Liver (tissue), 9 donors: ENCODE data around the gene RBMS3. TPM values are rescaled to one million over a fixed set of nuclear protein-coding genes. Genes with fewer than 3 reads are reported as not detected.

ENCODE experiments used
- DNase-seq: peaks from one replicate; pipeline ENCODE4 v3.0.0-alpha.2; 2017; ENCODE audit warnings: low spot score
- H3K27ac ChIP-seq, 2 donors: one replicate each; pipeline ENCODE4 v1.7.0; 2013; ENCODE audit warnings: inconsistent platforms in 2 of 2, low read length in 2 of 2, control low read depth in 1 of 2, low read depth in 1 of 2, mild to moderate bottlenecking in 1 of 2
- H3K27me3 ChIP-seq, 4 donors: one replicate each; pipeline versions ENCODE4 v1.6.1 to v1.7.0; 2013; ENCODE audit warnings: low read length in 3 of 4, inconsistent platforms in 1 of 4, mild to moderate bottlenecking in 1 of 4, moderate library complexity in 1 of 4; ENCODE audit not compliant: control insufficient read depth in 4 of 4, insufficient read depth in 4 of 4
- H3K36me3 ChIP-seq, 4 donors: one replicate each; pipeline versions ENCODE4 v1.6.1 to v1.7.0; 2013; ENCODE audit warnings: low read length in 3 of 4, mild to moderate bottlenecking in 3 of 4, low read depth in 1 of 4, moderate library complexity in 1 of 4; ENCODE audit not compliant: control insufficient read depth in 4 of 4, insufficient read depth in 3 of 4
- H3K4me1 ChIP-seq, 4 donors: one replicate each; pipeline versions ENCODE4 v1.6.1 to v1.7.0; 2013; ENCODE audit warnings: low read length in 3 of 4, mild to moderate bottlenecking in 3 of 4, moderate library complexity in 1 of 4; ENCODE audit not compliant: control insufficient read depth in 4 of 4, insufficient read depth in 4 of 4
- H3K4me3 ChIP-seq, 3 donors: one replicate each; pipeline versions ENCODE4 v1.6.1 to v1.7.0; 2013; ENCODE audit warnings: low read length in 3 of 3, control low read depth in 1 of 3, low read depth in 1 of 3, mild to moderate bottlenecking in 1 of 3
- H3K9ac ChIP-seq, 2 donors: one replicate each; pipeline ENCODE4 v1.7.0; 2013; ENCODE audit warnings: low read length in 2 of 2, mild to moderate bottlenecking in 2 of 2, moderate library complexity in 2 of 2, control low read depth in 1 of 2, low read depth in 1 of 2
- H3K9me3 ChIP-seq, 4 donors: one replicate each; pipeline versions ENCODE4 v1.6.1 to v1.7.0; 2013; ENCODE audit warnings: low read length in 3 of 4; ENCODE audit not compliant: control insufficient read depth in 4 of 4
- EGR1 ChIP-seq, 2 donors: IDR thresholded peaks; 2 replicates each; pipeline ENCODE4 v1.6.1; 2016 to 2018; ENCODE audit warnings: antibody characterized with exemption in 2 of 2, low read depth in 2 of 2
- FOXA1 ChIP-seq: IDR thresholded peaks from 2 replicates; pipeline ENCODE4 v1.6.1; 2016; ENCODE audit warnings: antibody characterized with exemption
- FOXA2 ChIP-seq: IDR thresholded peaks from 2 replicates; pipeline ENCODE4 v1.6.1; 2016; ENCODE audit warnings: antibody characterized with exemption
- HNF4A ChIP-seq, 2 donors: conservative IDR thresholded peaks; 2 replicates each; pipeline ENCODE4 v1.6.1; 2016; ENCODE audit warnings: antibody characterized with exemption in 2 of 2, mild to moderate bottlenecking in 2 of 2
- HNF4G ChIP-seq: IDR thresholded peaks from 2 replicates; pipeline ENCODE4 v1.6.1; 2016; ENCODE audit warnings: antibody characterized with exemption
- JUND ChIP-seq, 2 donors: IDR thresholded peaks; 2 replicates each; pipeline ENCODE4 v1.6.1; 2016; ENCODE audit warnings: antibody characterized with exemption in 2 of 2
- NR2F2 ChIP-seq: IDR thresholded peaks from 2 replicates; pipeline ENCODE4 v1.6.1; 2016; ENCODE audit warnings: antibody characterized with exemption
- RAD21 ChIP-seq, 2 donors: IDR thresholded peaks; 2 replicates each; pipeline ENCODE4 v1.6.1; 2016; ENCODE audit warnings: antibody characterized with exemption in 2 of 2, mild to moderate bottlenecking in 2 of 2
- RXRA ChIP-seq, 2 donors: IDR thresholded peaks; 2 replicates each; pipeline ENCODE4 v1.6.1; 2017 to 2018; ENCODE audit warnings: antibody characterized with exemption in 2 of 2, mild to moderate bottlenecking in 1 of 2
- SP1 ChIP-seq: IDR thresholded peaks from 2 replicates; pipeline ENCODE4 v1.6.1; 2018; ENCODE audit warnings: antibody characterized with exemption, mild to moderate bottlenecking
- TAF1 ChIP-seq: conservative IDR thresholded peaks from 2 replicates; pipeline ENCODE4 v1.6.1; 2016; ENCODE audit warnings: antibody characterized with exemption, mild to moderate bottlenecking
- YY1 ChIP-seq: IDR thresholded peaks from 2 replicates; pipeline ENCODE4 v1.6.1; 2016; ENCODE audit warnings: antibody characterized with exemption, mild to moderate bottlenecking
- WGBS: extraction: QIAGEN DNeasy Blood & Tissue Kit; methylation state at CpG from one replicate; pipeline ENCODE4 v1.1.7; 2013; 5-methylcytosine and 5-hydroxymethylcytosine counted together
- polyA plus RNA-seq, 2 donors: library from polyadenylated mRNA; stranded (reverse) in 1 of 2; unstranded in 1 of 2; fragments of 200-250 nt in 1 of 2; fragments of >200 nt in 1 of 2; fragmentation: Nextera tagmentation in 1 of 2; extraction: Ambion mirVana in 1 of 2; gene quantifications; one replicate each; pipeline versions ENCODE4 v1.2.1 to v1.2.3, GENCODE V29; 2013 to 2015
- total RNA-seq, 2 donors: library from RNA; depleted of rRNA; stranded (reverse); fragments of >200 nt; gene quantifications; one replicate each; pipeline ENCODE4 v1.2.3, GENCODE V29; 2014
- TF ChIP-seq, protein P1 (sequence below): IDR thresholded peaks from 2 replicates; pipeline ENCODE4 v1.6.1; 2016; ENCODE audit warnings: antibody characterized with exemption
- TF ChIP-seq, protein P2 (sequence below): fragments of 150-350 bp; IDR thresholded peaks from 2 replicates; pipeline ENCODE4 v1.5.1; 2017; ENCODE audit warnings: improper control_type of control experiment, low read depth, low read length; ENCODE audit not compliant: missing input control
- TF ChIP-seq, protein P3 (sequence below): IDR thresholded peaks from 2 replicates; pipeline ENCODE4 v1.6.1; 2016; ENCODE audit warnings: antibody characterized with exemption
- TF ChIP-seq, protein P4 (sequence below): IDR thresholded peaks from 2 replicates; pipeline ENCODE4 v1.6.1; 2016; ENCODE audit warnings: antibody characterized with exemption, mild to moderate bottlenecking
- TF ChIP-seq, protein P5 (sequence below): IDR thresholded peaks from 2 replicates; pipeline ENCODE4 v1.6.1; 2016; ENCODE audit warnings: antibody characterized with exemption
- donor health status: healthy.
- donor health status: healthy.
- donor health status: healthy.
- donor health status: healthy.
- donor health status: healthy.

Gene RBMS3
- total and polyA plus RNA-seq, 4 donors, result 1.2 to 14.9 (median 9.3) TPM

DNA sequence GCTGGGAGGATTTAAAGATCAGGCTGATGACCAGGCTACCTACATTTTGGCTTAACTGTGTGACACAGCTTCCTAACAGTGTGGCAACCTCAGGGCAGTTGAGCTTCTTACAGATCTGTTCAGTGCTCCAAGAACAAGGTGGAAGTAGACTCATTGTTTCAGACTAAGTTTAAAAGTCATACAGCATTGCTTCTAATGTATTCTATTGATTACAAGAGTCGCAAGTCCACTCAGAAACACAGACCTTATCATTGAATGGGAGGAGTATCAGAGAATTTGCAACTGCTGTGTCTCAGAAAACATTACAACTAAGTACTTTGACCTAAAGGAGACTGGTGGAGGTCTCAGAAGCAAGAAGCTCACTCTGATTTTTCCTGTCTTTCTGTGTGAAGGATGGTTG, 746.0 kb downstream of the RBMS3 start:
- 90% methylated on average over 1 of the region's 1 CpG for WGBS
- DNase-seq, result no peak
- no peak overlapping the region for H3K9ac ChIP-seq
- H3K27me3 ChIP-seq, result no peaks in the 10 kb centered on the region
- TF ChIP-seq NR2F2, result no peak
- no peak for TF ChIP-seq FOXA1
- no peak for TF ChIP-seq RAD21 (IDR thresholded peaks at IDR 0.05)
- TF ChIP-seq, protein P1, sequence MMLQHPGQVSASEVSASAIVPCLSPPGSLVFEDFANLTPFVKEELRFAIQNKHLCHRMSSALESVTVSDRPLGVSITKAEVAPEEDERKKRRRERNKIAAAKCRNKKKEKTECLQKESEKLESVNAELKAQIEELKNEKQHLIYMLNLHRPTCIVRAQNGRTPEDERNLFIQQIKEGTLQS, result no peak
- no peak for TF ChIP-seq EGR1 (IDR thresholded peaks at IDR 0.05; ENCODE audit: low read depth in 2 of 2)
- no peak for TF ChIP-seq HNF4A (conservative IDR thresholded peaks at IDR 0.05)
- TF ChIP-seq HNF4G, result no peak
- H3K9me3 ChIP-seq, result no peaks in the 10 kb centered on the region
- H3K27ac ChIP-seq, result no peak overlapping the region
- H3K4me3 ChIP-seq, result no peak overlapping the region
- no peaks in the 10 kb centered on the region for H3K36me3 ChIP-seq
- H3K4me1 ChIP-seq, result no peaks in the 10 kb centered on the region

DNA sequence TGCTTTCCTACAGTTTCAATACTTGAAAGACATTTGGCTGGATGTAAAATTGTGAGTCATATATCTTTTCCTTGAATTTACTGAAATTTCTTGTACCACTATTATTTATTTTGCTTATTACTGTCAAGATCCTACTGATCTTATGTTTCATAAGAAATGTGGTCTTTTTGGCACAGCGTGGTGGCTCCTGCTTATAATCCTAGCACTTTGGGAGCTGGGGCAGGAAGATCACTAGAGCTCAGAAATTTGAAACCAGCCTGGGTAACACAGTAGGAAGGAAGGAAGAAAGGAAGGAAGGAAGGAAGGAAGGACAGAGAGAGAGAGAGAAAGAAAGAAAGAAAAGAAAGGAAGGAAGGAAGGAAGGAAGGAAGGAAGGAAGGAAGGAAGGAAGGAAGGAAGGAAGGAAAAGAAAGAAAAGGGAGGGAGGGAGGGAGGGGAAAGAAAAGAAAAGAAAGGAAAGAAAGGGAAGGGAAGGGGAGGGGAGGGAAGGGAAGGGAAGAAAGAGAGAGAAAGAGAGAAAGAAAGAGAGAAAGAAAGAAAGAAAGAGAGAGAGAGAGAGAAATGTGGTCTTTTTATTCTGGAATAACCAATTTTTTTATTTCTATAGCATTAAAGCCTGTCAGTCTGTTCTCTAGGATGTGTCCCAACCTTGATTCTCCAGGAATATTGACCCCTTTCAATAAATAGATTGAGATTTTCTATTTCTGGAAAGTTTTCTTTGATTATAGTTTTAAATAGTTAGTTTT, 753.5 kb downstream of the RBMS3 start:
- WGBS, result 83% methylated on average over 1 of the region's 1 CpG

DNA sequence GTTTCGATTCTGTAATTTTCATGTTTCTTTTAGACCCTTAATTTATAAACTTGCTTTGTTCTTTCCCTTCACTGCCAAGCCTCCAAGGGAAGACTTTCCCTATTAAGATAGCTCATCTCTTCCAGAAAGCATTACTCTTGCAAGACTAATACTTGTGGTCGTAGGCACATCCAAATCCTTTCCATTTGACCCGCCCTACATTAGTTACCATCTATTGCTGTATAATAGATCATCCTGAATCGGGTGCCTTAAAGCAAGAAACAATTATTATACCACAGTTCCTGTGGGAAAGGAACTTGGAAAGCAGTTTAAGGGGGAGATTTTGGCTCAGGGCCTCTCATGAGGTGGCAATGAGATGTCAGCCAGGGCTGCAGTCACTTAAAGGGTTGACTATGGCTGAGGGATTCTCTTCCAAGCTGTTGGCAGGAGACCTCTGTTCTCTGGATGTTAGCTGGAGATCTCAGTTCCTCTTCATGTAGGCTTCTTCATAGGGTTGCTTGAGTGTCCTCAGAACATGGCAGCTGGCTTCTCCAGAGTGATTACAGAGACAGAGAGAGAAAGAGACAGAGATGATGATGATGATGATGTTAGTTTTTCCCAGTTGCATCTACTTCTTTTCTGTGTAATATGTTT, 755.2 kb downstream of the RBMS3 start:
- TF ChIP-seq FOXA2 (no peak), HNF4G (no peak), RAD21 (IDR thresholded peaks at IDR 0.05) (no peak), JUND (IDR thresholded peaks at IDR 0.05) (no peak), FOXA1 (no peak), YY1 (no peak), TAF1 (no peak), SP1 (no peak), RXRA (IDR thresholded peaks at IDR 0.05) (no peak), EGR1 (IDR thresholded peaks at IDR 0.05; ENCODE audit: low read depth in 2 of 2) (no peak), NR2F2 (no peak), HNF4A (conservative IDR thresholded peaks at IDR 0.05) (no peak)
- TF ChIP-seq, protein P2, sequence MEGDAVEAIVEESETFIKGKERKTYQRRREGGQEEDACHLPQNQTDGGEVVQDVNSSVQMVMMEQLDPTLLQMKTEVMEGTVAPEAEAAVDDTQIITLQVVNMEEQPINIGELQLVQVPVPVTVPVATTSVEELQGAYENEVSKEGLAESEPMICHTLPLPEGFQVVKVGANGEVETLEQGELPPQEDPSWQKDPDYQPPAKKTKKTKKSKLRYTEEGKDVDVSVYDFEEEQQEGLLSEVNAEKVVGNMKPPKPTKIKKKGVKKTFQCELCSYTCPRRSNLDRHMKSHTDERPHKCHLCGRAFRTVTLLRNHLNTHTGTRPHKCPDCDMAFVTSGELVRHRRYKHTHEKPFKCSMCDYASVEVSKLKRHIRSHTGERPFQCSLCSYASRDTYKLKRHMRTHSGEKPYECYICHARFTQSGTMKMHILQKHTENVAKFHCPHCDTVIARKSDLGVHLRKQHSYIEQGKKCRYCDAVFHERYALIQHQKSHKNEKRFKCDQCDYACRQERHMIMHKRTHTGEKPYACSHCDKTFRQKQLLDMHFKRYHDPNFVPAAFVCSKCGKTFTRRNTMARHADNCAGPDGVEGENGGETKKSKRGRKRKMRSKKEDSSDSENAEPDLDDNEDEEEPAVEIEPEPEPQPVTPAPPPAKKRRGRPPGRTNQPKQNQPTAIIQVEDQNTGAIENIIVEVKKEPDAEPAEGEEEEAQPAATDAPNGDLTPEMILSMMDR, result no peak
- TF ChIP-seq, protein P3, sequence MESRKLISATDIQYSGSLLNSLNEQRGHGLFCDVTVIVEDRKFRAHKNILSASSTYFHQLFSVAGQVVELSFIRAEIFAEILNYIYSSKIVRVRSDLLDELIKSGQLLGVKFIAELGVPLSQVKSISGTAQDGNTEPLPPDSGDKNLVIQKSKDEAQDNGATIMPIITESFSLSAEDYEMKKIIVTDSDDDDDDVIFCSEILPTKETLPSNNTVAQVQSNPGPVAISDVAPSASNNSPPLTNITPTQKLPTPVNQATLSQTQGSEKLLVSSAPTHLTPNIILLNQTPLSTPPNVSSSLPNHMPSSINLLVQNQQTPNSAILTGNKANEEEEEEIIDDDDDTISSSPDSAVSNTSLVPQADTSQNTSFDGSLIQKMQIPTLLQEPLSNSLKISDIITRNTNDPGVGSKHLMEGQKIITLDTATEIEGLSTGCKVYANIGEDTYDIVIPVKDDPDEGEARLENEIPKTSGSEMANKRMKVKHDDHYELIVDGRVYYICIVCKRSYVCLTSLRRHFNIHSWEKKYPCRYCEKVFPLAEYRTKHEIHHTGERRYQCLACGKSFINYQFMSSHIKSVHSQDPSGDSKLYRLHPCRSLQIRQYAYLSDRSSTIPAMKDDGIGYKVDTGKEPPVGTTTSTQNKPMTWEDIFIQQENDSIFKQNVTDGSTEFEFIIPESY, result no peak
- TF ChIP-seq, protein P4, sequence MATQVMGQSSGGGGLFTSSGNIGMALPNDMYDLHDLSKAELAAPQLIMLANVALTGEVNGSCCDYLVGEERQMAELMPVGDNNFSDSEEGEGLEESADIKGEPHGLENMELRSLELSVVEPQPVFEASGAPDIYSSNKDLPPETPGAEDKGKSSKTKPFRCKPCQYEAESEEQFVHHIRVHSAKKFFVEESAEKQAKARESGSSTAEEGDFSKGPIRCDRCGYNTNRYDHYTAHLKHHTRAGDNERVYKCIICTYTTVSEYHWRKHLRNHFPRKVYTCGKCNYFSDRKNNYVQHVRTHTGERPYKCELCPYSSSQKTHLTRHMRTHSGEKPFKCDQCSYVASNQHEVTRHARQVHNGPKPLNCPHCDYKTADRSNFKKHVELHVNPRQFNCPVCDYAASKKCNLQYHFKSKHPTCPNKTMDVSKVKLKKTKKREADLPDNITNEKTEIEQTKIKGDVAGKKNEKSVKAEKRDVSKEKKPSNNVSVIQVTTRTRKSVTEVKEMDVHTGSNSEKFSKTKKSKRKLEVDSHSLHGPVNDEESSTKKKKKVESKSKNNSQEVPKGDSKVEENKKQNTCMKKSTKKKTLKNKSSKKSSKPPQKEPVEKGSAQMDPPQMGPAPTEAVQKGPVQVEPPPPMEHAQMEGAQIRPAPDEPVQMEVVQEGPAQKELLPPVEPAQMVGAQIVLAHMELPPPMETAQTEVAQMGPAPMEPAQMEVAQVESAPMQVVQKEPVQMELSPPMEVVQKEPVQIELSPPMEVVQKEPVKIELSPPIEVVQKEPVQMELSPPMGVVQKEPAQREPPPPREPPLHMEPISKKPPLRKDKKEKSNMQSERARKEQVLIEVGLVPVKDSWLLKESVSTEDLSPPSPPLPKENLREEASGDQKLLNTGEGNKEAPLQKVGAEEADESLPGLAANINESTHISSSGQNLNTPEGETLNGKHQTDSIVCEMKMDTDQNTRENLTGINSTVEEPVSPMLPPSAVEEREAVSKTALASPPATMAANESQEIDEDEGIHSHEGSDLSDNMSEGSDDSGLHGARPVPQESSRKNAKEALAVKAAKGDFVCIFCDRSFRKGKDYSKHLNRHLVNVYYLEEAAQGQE, result no peak
- TF ChIP-seq, protein P1, result no peak
- TF ChIP-seq, protein P5, sequence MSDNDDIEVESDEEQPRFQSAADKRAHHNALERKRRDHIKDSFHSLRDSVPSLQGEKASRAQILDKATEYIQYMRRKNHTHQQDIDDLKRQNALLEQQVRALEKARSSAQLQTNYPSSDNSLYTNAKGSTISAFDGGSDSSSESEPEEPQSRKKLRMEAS, result no peak
- H3K36me3 ChIP-seq, result no peaks in the 10 kb centered on the region
- DNase-seq, result no peak
- no peak overlapping the region for H3K4me3 ChIP-seq
- H3K27ac ChIP-seq, result no peak overlapping the region
- H3K9ac ChIP-seq, result no peak overlapping the region
- H3K4me1 ChIP-seq, result no peaks in the 10 kb centered on the region
- no peaks in the 10 kb centered on the region for H3K9me3 ChIP-seq
- 67% methylated on average over 4 of the region's 4 CpGs for WGBS
- no peaks in the 10 kb centered on the region for H3K27me3 ChIP-seq

More for the DNA sequence above, 753.5 kb downstream of the RBMS3 start:
- H3K9me3 ChIP-seq, result no peaks in the 10 kb centered on the region
- no peak overlapping the region for H3K4me3 ChIP-seq
- no peaks in the 10 kb centered on the region for H3K36me3 ChIP-seq
- no peak overlapping the region for H3K27ac ChIP-seq
- TF ChIP-seq, protein P5, result no peak
- no peak for TF ChIP-seq TAF1
- H3K9ac ChIP-seq, result no peak overlapping the region
- H3K27me3 ChIP-seq, result no peaks in the 10 kb centered on the region
- H3K4me1 ChIP-seq, result no peaks in the 10 kb centered on the region
- no peak for DNase-seq
